SJSA1 (cell line): ENCODE measurements around the gene SPINDOC. TPM values are rescaled to one million over a fixed set of nuclear protein-coding genes. Genes with fewer than 3 reads are reported as not detected.
"Not testable (repeated sequence)": the region's sequence is repeated elsewhere in the genome, so short reads cannot be mapped to it uniquely, and the experiment has no call there.

ENCODE experiments used
- DNase-seq, 2 experiments: peaks; one replicate each; pipeline ENCODE4 v3.0.0-alpha.2; 2015 to 2020; ENCODE audit warnings: low spot score in 2 of 2, low read depth in 1 of 2
- H3K27ac ChIP-seq: fragments of 250-450 bp; sonication (Bioruptor Pico); 2 replicates; pipeline ENCODE4 v1.5.1; 2020; ENCODE audit warnings: mild to moderate bottlenecking, moderate library complexity
- H3K27me3 ChIP-seq: fragments of 250-450 bp; sonication (Bioruptor Pico); replicated peaks from 2 replicates; pipeline ENCODE4 v1.5.1; 2020; ENCODE audit warnings: mild to moderate bottlenecking, moderate library complexity
- H3K36me3 ChIP-seq: fragments of 250-450 bp; sonication (Bioruptor Pico); 2 replicates; pipeline ENCODE4 v1.5.1; 2020; ENCODE audit warnings: mild to moderate bottlenecking
- H3K4me1 ChIP-seq: fragments of 250-450 bp; sonication (Bioruptor Pico); replicated peaks from 2 replicates; pipeline ENCODE4 v1.6.1; 2021; ENCODE audit warnings: mild to moderate bottlenecking
- H3K4me3 ChIP-seq: fragments of 250-450 bp; sonication (Bioruptor Pico); 2 replicates; pipeline ENCODE4 v1.5.1; 2020; ENCODE audit warnings: mild to moderate bottlenecking
- H3K9me3 ChIP-seq: fragments of 250-450 bp; sonication (Bioruptor Pico); replicated peaks from 2 replicates; pipeline ENCODE4 v1.5.1; 2020; ENCODE audit warnings: mild to moderate bottlenecking
- total RNA-seq: library from RNA; depleted of rRNA; stranded (reverse); fragments of >200 nt; shearing (Covaris generic); gene quantifications from 2 replicates; pipeline ENCODE4 v1.2.3, GENCODE V29; 2014

The SPINDOC gene
- total RNA-seq, 1 experiment from 2014 or later = 89.3 TPM

DNA sequence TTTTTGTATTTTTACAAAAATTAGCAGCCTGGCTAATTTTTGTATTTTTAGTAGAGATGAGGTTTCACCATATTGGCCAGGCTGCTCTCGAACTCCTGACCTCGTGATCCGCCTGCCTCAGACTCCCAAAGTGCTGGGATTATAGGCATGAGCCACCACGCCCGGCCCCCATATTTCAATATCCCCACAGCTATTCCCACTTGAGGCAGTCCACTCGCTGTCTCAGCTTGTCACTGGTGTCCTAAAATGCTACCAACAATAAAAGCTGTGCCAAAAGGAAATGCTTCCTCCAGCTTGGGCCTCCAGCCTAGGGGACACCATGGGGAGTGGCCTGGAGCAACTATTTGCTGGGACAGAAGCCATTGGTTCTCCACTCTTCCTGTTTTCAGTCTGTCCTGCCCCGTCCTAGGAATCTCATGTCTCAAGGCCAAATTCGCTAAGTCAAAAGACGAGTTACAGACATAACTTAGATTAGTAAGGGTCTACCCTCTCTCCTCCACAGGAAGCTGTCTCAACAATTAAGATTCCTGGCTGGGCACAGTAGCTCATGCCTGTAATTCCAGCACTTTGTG is 7.3 kb upstream of the SPINDOC start:
- Histone ChIP-seq H3K4me1 (peaks cover 7% of the 10 kb centered on the region), H3K27me3 (no peaks in the 10 kb centered on the region), H3K4me3 (no peak overlapping the region), H3K27ac (no peak overlapping the region), H3K9me3 (no peaks in the 10 kb centered on the region), H3K36me3 (no peaks in the 10 kb centered on the region)
- no peak for DNase-seq

DNA sequence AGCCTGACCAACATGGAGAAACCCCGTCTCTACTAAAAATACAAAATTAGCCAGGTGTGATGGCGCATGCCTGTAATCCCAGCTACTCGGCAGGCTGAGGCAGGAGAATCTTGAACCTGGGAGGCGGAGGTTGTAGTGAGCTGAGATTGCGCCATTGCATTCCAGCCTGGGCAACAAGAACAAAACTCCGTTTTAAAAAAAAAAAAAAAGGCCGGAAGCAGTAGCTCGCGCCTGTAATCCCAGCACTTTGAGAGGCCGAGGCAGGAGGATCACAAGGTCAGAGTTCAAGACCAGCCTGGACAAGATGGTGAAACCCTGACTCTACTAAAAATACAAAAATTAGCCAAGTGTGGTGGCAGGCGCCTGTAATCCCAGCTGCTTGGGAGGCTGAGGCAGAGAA is 2.9 kb upstream of the SPINDOC start:
- not testable (repeated sequence) for DNase-seq, H3K27ac ChIP-seq, H3K27me3 ChIP-seq, H3K9me3 ChIP-seq, H3K4me3 ChIP-seq
- peaks cover 23% of the 10 kb centered on the region for H3K4me1 ChIP-seq
- peaks cover 18% of the 10 kb centered on the region for H3K36me3 ChIP-seq

GRCh38 chr11:63811522-63811921 is 1.7 kb upstream of the SPINDOC start:
- H3K4me1 ChIP-seq = peaks cover 23% of the 10 kb centered on the region
- no peak overlapping the region for H3K27ac ChIP-seq
- H3K4me3 ChIP-seq = no peak overlapping the region
- no peak for DNase-seq
- H3K27me3 ChIP-seq = no peaks in the 10 kb centered on the region
- H3K36me3 ChIP-seq = peaks cover 29% of the 10 kb centered on the region
- no peaks in the 10 kb centered on the region for H3K9me3 ChIP-seq

DNA sequence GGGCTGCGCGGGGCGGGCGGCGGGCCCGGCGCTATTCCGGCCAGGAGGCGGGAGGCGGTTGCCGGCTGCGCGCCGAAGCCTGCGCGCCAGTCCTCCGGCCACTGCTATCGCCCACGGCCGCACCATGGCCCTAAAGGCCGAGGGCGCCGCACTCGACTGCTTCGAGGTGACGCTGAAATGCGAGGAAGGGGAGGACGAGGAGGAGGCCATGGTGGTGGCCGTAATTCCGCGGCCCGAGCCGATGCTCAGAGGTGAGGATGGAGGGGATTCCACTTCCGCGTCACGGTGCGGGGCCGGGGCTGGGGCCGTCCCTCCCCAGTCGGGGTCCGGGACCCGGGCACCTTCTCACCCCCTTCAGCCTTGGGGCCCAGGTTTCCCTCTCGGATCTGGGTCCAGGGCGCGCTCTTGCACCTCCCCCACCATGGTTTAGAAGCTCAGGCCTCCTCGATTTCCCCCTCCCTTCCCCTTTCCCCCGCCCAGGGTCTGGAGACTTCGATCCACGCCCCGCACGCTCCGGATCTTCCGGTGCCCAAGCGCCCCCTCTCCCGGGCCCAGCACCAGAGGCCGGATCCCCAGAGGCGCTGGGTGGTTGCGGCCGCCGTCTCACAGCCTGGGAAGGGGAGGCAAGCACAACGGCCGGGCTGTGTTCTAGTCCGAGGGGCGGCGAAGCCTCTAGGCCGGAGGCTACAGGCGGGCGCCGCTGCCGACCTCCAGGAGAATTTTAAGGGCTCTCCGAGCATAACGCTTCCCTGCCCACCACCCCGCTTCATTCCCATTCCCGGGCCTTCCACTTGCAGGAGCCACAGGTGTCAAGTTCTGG is 517 bp downstream of the SPINDOC start:
- Histone ChIP-seq H3K27me3 (no peaks in the 10 kb centered on the region), H3K9me3 (no peaks in the 10 kb centered on the region), H3K4me3 (peak overlapping the region; percentile 92), H3K4me1 (peaks cover 23% of the 10 kb centered on the region), H3K27ac (peak overlapping the region; percentile 64), H3K36me3 (peaks cover 52% of the 10 kb centered on the region)
- peak; percentile 68 to 79 for DNase-seq

DNA sequence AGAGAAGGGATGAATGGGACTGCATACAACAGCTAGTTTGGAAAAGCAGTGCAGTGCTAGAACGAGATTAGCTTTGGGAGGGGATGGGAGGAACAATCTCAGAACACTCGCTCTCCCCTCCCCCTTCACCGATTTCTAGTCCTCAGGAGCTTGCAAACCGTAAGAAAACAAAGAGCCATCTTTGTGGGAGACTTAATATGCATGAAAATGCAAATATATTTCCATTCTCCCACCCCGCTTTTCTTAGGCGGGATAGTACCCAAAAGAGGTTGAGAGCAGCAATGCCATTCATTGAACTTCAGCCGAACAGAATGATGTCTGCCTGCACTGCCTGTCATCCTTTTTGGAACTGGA is 1.1 kb downstream of the SPINDOC start:
- Histone ChIP-seq H3K27me3 (no peaks in the 10 kb centered on the region), H3K27ac (no peak overlapping the region), H3K4me3 (peak overlapping the region; percentile 92), H3K9me3 (no peaks in the 10 kb centered on the region), H3K4me1 (peaks cover 23% of the 10 kb centered on the region), H3K36me3 (peaks cover 58% of the 10 kb centered on the region)
- no peak for DNase-seq

DNA sequence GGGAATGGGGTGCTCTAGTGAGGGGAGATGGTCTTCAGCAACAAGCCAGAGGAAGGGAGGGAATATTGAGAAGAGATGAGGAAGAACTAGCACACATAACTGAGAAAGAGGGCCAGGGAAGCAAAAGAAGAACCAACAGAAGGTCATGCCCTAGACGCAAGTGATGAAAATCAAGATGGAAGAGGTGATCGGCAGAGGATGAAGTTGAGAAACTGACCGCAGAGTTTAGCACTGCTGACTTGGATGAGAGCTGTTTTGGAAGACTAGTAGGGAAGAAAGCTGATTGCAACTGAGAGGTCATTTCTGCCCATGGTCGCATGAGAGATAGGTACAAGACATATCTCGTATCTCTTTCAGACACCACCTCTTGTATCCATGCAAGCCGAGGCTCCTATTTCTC is 2.9 kb downstream of the SPINDOC start:
- Histone ChIP-seq H3K4me3 (no peak overlapping the region), H3K9me3 (no peaks in the 10 kb centered on the region), H3K27ac (no peak overlapping the region), H3K36me3 (peaks cover 76% of the 10 kb centered on the region), H3K27me3 (no peaks in the 10 kb centered on the region), H3K4me1 (peaks cover 23% of the 10 kb centered on the region)
- no peak for DNase-seq

DNA sequence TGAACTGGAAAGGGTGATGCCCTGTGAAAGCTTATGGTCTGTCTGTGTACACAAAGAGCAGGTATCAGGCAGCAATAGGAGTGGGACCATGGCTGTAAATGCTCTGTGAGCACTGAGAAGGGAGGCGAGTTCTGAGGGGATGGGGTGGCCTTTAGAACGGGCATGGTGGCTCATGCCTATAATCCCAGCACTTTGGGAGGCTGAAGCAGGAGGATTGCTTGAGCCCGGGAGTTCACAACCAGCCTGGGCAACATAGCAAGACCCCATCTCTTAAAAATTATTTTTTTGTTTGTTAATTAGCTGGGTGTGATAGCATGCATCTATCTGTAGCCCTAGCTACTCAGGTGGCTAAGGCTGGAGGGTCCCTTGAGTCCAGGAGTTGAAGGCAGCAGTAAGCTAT is 3.5 kb downstream of the SPINDOC start:
- peaks cover 81% of the 10 kb centered on the region for H3K36me3 ChIP-seq
- no peak overlapping the region for H3K4me3 ChIP-seq
- no peaks in the 10 kb centered on the region for H3K9me3 ChIP-seq
- no peak overlapping the region for H3K27ac ChIP-seq
- H3K4me1 ChIP-seq = peaks cover 23% of the 10 kb centered on the region
- DNase-seq = no peak
- no peaks in the 10 kb centered on the region for H3K27me3 ChIP-seq

GRCh38 chr11:63817758-63818498 is 4.7 kb downstream of the SPINDOC start:
- H3K27ac ChIP-seq = no peak overlapping the region
- no peak overlapping the region for H3K4me3 ChIP-seq
- H3K9me3 ChIP-seq = no peaks in the 10 kb centered on the region
- H3K4me1 ChIP-seq = peaks cover 12% of the 10 kb centered on the region
- no peaks in the 10 kb centered on the region for H3K27me3 ChIP-seq
- no peak for DNase-seq
- H3K36me3 ChIP-seq = peaks cover 93% of the 10 kb centered on the region

GRCh38 chr11:63818609-63819008 is 5.4 kb downstream of the SPINDOC start:
- Histone ChIP-seq H3K36me3 (peaks cover 99% of the 10 kb centered on the region), H3K4me1 (peaks cover 11% of the 10 kb centered on the region)
- no peak for DNase-seq

GRCh38 chr11:63821411-63821810 is 8.2 kb downstream of the SPINDOC start:
- H3K4me3 ChIP-seq = no peak overlapping the region
- H3K36me3 ChIP-seq = peaks cover 100% of the 10 kb centered on the region
- H3K9me3 ChIP-seq = no peaks in the 10 kb centered on the region
- no peaks in the 10 kb centered on the region for H3K27me3 ChIP-seq
- no peaks in the 10 kb centered on the region for H3K4me1 ChIP-seq
- H3K27ac ChIP-seq = no peak overlapping the region
- no peak for DNase-seq

More at GRCh38 chr11:63818609-63819008, 5.4 kb downstream of the SPINDOC start:
- no peaks in the 10 kb centered on the region for H3K27me3 ChIP-seq
- no peaks in the 10 kb centered on the region for H3K9me3 ChIP-seq
- no peak overlapping the region for H3K4me3 ChIP-seq
- no peak overlapping the region for H3K27ac ChIP-seq

DNA sequence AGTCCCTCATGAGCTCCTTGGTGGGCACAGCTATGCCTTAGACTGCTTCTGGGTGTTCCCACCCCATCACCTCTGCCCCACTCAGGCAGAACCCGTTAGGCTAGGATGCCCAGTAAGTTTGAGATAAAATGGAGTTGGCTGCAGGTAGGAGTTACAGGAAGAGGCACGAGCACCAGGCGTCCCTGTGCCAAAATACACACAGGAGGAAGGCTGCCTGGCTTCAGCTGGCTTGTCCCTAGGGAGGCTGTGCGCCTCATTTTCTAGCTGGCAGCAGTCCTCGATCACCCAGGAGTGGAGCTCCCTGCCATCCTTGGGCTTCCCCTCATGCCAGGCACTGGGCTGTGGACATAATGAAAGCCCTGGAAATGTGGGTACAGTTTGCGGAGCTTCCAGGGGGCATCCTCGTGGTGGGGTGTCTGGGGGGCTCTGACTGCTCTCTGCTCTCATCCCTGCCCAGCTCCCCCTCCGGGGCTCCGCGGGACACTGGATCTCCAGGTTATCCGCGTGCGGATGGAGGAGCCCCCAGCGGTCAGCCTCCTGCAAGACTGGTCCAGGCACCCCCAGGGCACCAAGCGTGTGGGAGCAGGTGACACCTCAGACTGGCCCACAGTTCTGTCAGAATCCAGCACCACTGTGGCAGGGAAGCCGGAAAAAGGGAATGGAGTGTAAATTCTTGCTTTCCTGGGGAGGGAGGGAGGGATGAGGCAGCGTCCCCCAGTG is 13.4 kb downstream of the SPINDOC start:
- no peak for DNase-seq
- peaks cover 85% of the 10 kb centered on the region for H3K36me3 ChIP-seq
- no peak overlapping the region for H3K27ac ChIP-seq
- no peaks in the 10 kb centered on the region for H3K27me3 ChIP-seq
- H3K4me3 ChIP-seq = no peak overlapping the region
- H3K4me1 ChIP-seq = 0 out of 2 replicates have a peak, but pooled peaks cover 6% of the 10 kb centered on the region
- no peaks in the 10 kb centered on the region for H3K9me3 ChIP-seq

GRCh38 chr11:63829823-63830489 is 16.7 kb downstream of the SPINDOC start:
- Histone ChIP-seq H3K27me3 (no peaks in the 10 kb centered on the region), H3K4me3 (no peak overlapping the region), H3K4me1 (0 out of 2 replicates have a peak, but pooled peaks cover 6% of the 10 kb centered on the region), H3K36me3 (peaks cover 52% of the 10 kb centered on the region), H3K9me3 (no peaks in the 10 kb centered on the region), H3K27ac (peak overlapping the region; percentile 13; the same call in 1 of the 2 replicates)
- peak in 1 of 2 experiments; percentile 34 for DNase-seq

DNA sequence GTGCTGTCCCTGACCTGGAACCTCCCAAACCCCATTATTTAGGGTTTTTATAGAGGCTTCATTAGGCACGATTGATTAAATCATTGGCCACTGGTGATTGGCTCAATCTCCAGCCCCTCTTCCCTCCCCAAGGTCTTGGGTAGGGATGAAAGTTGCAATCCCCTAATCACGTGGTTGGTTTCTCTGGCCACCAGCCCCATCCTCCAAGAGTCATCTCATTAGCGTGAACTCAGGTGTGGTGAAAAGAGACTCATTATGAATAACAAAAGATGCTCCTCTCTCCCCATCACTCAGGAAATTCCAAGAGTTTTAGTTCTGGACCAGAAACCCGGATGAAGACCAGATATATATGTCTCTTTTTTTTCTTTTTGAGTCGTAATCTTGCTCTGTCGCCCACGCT is 18.1 kb downstream of the SPINDOC start:
- Histone ChIP-seq H3K4me1 (0 out of 2 replicates have a peak, but pooled peaks cover 6% of the 10 kb centered on the region), H3K27me3 (no peaks in the 10 kb centered on the region), H3K27ac (no peak overlapping the region), H3K4me3 (no peak overlapping the region), H3K36me3 (peaks cover 38% of the 10 kb centered on the region), H3K9me3 (no peaks in the 10 kb centered on the region)
- no peak for DNase-seq
